GM18520 (cell line): ENCODE data around the gene EXOC6B.
"Not testable (repeated sequence)": the region's sequence is repeated elsewhere in the genome, so short reads cannot be mapped to it uniquely, and the experiment has no call there.

Experiments
- ATAC-seq: cut with Tn5 transposase; IDR thresholded peaks from one replicate; pipeline ENCODE4 v1.9.1; 2021; ENCODE audit not compliant: unreplicated experiment

Gene EXOC6B

DNA sequence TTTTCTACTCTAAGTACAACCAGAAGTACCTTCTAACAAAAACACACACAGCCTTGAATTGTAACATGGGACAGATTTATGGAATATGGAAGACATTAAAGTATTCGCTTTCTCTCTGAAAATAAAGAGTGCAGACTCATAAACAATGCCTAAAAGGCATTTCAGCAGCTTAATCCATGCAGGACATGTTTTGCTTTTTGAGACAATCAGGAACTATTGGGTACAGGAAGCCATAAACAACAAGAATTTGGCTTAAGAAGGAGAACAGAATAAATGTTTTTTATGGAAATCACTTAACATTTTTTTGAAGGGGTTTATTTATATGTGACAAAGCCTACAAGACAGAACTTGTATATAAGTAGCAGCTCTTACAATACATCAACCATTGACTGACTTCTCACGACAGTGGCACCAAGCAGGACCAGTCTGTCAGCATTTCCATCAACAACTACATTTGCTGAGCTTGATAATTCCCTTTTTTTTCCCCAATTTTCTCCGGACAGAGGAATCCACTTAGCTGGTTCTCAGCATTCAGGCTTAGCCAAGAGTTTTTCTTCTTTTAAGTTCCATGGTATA lies 140.1 kb downstream of the EXOC6B start:
- ATAC-seq = no peak

DNA sequence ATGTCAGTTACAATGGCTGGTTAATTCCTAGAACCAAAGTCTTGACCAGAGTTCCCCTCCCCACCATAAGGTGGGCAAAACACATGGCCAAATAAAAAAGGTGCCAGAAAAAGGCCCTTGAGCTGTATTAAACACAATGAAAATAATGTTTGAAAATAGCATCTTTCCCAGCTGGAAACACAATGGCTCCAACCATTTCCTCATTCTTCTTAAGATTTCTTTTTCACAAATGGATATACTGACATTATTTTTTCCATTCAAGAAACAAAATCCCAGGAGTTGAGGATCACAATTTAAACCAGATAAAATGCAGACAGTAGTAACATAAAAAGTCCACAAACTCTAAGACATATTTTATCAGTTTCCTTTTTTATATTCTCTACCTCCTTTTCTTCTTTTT lies 143.8 kb downstream of the EXOC6B start:
- no peak for ATAC-seq

- no peak for ATAC-seq
Measured at GRCh38 chr2:72681016-72681995, 144.5 kb downstream of the EXOC6B start.

GRCh38 chr2:72678024-72678423 lies 147.8 kb downstream of the EXOC6B start:
- ATAC-seq = no peak

GRCh38 chr2:72676341-72677025 lies 149.3 kb downstream of the EXOC6B start:
- ATAC-seq = no peak

- ATAC-seq = no peak
Measured at GRCh38 chr2:72674982-72675915, 150.6 kb downstream of the EXOC6B start.

- ATAC-seq = no peak
Measured at GRCh38 chr2:72673279-72673678, 152.6 kb downstream of the EXOC6B start.

DNA sequence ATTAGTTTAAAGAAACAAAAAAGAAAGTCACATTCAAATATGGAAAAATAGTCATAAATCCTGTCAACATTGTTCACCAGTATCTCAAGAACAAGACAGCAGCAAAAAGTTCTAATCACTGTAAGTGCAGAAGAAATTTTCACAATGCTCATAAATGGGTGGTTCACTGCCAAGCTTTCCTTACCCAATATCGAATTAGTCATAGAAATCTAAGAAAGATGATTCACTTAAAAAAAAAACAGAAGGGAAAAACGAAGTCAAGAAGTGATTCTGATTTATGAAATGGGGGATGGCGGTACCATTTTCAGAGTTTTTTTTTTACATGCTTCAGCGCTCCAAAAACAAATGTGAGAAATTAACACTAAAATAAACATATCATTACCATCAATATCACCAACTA lies 156.7 kb downstream of the EXOC6B start:
- no peak for ATAC-seq

GRCh38 chr2:72668647-72669046 lies 157.2 kb downstream of the EXOC6B start:
- ATAC-seq = no peak

DNA sequence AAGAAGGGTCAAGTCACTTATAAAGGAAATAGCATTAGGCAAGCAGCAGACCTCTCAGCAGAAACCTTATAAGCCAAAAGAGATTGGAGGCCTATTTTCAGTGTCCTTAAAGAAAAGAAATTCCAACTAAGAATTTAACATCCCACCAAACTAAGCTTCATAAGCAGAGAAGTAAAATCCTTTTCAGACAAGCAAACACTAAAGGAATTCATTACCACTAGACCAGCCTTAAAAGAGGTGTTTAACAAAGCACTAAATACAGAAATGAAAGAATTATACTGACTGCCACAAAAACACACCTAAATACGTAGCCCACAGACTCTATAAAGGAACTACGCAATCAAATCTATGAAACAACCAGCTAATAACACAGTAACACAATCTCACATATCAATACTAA lies 160.4 kb downstream of the EXOC6B start:
- ATAC-seq = no peak

DNA sequence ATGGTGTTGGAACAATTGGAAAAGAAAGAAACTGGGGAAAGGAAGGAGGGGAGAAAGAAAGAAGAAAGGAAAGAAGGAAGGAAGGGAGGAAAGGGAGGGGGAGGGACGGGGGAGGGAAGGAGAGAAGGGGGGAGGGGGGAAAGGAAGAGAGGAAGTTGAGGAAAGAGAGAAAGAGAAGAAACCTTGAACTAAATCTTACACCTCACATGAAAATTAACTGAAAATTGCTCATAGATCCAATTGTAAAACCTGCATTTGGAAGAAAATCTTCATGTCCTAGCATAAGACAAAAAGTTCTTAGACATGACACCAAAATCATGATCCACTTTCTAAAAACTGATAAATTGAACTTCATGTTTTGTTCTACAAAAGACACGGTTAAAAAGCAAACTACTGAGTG lies 163.8 kb downstream of the EXOC6B start:
- no peak for ATAC-seq

- no peak for ATAC-seq
Measured at GRCh38 chr2:72649810-72650209, 176.0 kb downstream of the EXOC6B start.

DNA sequence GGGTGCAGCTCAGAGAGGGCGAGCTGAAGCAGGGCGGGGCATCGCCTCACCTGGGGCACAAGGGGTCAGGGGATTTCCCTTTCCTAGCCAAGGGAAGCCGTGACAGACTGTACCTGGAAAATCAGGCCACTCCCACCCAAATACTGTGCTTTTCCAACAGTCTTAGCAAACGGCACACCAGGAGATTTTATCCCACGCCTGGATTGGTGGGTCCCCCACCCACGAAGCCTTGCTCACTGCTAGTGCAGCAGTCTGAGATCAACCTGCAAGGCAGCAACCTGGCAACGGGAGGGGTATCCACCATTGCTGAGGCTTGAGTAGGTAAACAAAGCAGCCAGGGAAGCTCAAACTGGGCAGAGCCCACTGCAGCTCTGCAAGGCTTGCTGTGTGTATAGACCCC lies 184.6 kb downstream of the EXOC6B start:
- ATAC-seq = not testable (repeated sequence)

GRCh38 chr2:72638600-72639211 lies 187.1 kb downstream of the EXOC6B start:
- no peak for ATAC-seq

GRCh38 chr2:72636210-72636609 lies 189.6 kb downstream of the EXOC6B start:
- no peak for ATAC-seq

GRCh38 chr2:72630767-72631166 lies 195.1 kb downstream of the EXOC6B start:
- no peak for ATAC-seq

DNA sequence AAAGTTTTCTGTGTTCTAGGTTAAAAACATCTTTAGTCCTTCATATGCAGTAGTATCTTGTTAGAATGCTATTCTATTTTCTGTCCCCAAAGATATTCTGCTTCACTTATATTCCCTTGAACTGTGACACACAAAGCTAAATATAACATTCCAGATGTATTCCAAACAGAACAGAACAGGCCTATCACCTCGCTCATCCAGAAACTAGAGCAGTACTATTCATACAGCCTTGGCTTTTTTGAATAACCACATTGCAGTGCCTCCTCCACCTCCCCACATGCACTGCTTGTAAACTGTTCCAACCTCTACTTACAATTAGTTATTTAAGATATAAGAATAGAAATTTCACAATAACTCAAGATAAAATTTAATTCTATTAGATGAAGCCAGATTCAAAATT lies 196.8 kb downstream of the EXOC6B start:
- no peak for ATAC-seq

GRCh38 chr2:72627083-72627482 lies 198.8 kb downstream of the EXOC6B start:
- ATAC-seq = no peak

DNA sequence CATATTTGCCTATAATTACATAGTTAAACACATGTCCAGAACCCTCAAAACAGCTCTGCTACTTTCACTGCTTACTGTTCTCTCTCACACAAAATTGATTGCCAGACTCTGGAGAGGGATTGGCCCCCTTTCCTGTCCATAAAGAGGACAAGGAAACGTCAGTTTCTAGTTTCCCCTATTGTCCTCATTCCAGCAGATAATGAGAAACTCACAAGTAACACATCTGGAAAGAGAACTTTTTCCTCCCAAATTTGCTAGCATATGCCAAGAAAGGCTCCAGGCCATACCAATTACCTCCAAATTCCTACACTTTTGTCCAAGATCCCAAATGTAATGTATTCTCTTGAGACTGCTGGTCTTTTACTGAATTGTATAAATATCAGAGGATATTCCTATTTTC lies 200.5 kb downstream of the EXOC6B start:
- ATAC-seq = no peak

DNA sequence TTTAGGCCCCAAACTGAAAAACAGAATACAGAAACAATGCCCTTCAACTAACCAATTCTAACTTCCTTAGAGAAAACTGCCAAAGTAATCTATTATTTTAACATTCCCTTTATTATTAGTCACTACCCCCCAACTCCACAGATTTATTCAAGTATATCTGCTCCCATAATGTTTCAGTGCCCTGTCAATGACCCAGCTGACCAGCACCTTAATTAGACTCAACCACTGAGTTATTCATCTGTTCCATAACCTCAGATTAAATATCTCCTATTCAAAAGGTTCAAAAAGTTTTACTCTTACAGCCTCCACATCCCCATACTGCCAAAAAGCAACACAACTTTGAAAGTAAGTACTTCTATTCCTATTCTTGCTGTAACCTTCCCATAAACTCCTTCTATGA lies 202.4 kb downstream of the EXOC6B start:
- no peak for ATAC-seq
